Amniotic epithelial cell (primary cell): Measurements from ENCODE around the gene IL20.

Experiments used
- DNase-seq: peaks from one replicate; pipeline ENCODE4 v3.0.0-alpha.2; 2010; ENCODE audit warnings: low read depth

The IL20 gene

GRCh38 chr1:206904423-206905142, 39.2 kb downstream of the IL20 start:
- no peak for DNase-seq

GRCh38 chr1:206905295-206906164, 40.1 kb downstream of the IL20 start:
- DNase-seq = peak; percentile 67

DNA sequence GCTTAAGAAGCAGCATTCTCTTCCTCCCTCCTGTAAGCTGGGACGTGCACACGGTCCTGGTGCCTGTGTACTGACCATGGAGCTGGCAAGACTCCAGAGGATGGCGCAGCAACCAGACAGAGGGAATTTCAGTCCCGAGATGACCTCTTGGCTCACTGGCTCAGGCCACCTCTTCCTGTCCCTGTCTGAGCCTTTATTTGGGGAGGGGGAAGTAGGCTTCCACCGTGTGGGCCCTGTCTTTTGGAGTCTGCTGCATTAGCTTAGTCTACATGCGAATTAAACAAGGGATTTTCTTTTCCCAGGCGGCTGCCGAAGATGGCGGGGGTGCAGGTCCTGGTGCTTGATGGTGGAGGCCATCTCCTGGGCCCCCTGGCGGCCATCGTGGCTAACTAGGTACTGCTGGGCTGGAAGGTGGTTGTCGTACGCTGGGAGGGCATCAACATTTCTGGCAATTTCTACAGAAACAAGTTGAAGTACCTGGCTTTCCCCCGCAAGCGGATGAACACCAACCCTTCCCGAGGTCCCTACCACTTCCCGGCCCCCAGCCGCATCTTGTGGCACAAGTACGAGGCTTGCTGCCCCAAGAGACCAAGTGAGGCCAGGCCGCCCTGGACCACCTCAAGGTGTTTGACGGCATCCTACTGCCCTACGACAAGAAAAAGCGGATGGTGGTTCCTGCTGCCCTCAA, 42.0 kb downstream of the IL20 start:
- DNase-seq = no peak

DNA sequence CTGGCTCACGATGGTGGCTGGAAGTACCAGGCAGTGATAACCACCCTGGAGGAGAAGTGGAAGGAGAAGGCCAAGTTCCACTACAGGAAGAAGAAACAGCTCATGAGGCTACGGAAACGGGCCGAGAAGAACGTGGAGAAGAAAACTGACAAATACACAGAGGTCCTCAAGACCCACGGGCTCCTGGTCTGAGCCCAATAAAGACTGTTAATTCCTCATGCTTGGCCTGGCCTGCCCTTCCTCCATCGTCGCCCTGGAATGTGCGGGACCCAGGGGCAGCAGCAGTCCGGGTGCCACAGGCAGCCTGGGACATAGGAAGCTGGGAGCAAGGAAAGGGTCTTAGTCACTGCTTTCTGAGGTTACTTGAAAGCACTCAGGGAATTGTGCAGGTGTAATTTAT, 42.6 kb downstream of the IL20 start:
- DNase-seq = no peak

DNA sequence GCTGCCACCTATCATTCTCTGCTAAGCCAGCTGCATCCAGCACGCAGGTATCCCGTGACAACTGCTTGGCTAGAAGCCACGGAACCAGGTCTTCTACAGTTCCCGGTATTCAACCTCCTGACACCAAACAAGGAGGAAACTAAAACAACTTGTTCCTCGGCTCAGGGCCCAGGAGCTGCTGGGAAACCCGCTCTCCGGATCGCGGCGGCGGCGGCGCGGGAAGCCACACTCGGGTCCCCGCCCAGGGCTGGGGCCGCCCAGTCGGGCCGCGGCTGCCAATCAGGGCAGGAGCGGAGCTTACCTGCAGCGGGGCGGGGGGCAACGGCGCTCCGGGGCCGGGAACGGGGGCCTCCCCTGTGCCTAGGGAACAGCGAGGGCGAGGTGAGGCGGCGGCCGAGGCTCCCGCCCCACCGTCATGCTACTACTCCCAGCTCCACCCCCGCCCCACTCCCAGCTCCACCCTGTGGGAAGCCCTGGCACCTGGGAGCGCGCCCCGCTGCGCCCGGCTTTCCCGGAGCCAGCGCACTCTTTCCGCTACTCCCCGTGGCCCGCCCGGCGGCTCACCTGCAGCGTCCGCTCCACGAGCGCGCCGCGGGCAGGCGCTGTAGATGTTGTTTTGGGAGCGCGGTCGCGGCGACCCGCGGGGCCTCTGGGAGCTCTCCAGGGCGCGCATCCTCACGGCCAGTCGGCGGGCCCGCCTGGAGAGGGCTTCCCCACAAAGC, 43.9 kb downstream of the IL20 start:
- no peak for DNase-seq

- no peak for DNase-seq
These were observed 44.5 kb downstream of the IL20 start for GRCh38 chr1:206909883-206910318.

- DNase-seq = peak; percentile 61
These were observed 45.7 kb downstream of the IL20 start for GRCh38 chr1:206911064-206911663.

- DNase-seq = peak; percentile 68
These were observed 47.1 kb downstream of the IL20 start for GRCh38 chr1:206912445-206913095.

DNA sequence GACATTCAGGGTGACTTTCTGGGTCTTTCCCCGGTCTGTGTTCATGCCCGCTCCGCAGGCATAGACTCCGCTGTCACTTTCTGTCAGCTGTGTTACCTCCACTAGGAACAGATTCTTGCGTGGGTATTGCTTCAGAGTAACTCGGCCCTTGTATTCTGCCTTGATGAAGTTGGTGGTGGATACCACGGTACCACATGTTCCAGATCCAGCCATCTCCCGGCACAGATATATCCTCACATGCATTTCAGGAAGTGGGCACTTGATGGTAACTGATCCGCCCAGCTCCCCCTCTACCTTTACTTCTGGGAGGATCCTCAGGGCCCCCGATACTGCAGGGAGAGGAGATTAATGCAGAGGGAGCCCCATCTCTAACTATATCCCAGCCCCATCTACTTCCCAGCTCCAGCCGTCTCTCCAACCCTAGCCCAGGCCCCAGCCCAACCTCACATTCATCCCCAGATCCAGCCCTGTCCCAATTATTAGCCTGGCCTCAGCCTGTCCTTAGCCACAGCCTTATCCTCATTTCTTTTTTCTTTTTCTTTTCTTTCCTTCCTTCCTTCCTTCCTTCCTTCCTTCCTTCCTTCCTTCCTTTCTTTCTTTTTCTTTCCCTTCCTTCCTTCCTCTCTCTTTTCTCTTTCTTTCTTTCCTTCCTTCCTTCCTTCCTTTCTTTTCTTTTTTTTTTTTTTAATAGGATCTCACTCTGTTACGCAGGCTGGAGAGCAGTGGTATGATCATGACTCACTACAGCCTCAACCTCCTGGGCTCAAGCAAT, 48.5 kb downstream of the IL20 start:
- no peak for DNase-seq

DNA sequence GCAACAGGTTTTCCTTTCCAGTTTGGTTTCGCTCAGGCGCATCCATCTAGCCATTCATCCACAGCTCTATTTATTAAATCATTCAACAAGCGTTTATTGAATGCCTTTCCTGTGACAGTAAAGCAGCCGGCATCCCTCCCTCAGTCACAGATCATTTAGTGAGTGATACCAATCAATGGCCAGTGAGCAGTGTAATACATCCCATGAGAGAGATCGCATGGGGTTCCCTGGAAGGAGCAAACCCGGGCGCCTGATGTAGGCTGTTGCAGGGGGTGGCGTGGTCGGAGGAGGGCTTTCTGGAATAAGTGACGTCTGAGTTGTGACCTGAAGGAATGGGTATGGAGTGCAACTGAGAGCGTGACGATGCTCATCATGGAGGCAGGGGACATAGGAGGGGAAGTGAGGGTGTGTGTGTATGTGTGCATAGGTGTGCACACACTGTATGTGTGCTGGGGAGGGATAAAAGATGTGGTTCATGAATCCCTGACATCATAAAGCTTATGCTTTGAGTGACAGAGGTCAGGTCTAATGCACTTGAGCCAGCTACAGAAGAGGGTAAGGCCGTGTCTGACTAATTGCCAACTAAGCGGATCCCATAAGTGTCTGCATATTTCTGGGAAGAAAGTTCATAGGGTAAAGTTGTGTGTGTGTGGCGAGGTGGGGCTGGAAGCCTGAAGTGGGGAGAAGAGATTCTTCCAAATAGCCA, 49.8 kb downstream of the IL20 start:
- DNase-seq = no peak

GRCh38 chr1:206916000-206916709, 50.7 kb downstream of the IL20 start:
- DNase-seq = no peak

DNA sequence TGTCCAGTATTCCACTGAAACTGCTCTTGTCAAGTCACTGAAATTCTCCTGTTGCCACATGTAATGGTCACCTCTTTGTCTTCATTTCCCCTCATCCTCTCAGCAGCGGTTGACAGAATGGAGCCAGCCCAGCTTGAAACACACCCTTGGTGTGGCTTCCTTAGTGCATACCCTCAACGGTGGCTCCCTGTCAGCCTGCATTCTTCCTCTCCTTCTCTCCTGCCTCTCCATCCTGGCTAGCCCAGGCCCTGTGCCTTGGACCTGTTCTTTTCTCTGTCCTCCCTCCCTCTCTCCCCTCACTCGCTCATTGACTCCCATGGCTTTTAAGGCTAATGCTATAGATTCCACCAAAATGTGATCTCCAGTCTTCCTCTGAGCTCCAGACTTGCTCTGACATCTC, 52.7 kb downstream of the IL20 start:
- DNase-seq = no peak
